NOMO-1 (cell line): Measurements from ENCODE around the gene CPNE5.

ENCODE experiments used
- DNase-seq, 2 experiments: peaks; one replicate each; lab custom pipeline; 2025; ENCODE audit not compliant: unreplicated experiment in 2 of 2; lab: John Stamatoyannopoulos, UW

The CPNE5 gene

GRCh38 chr6:36794713-36795065 is 44.6 kb downstream of the CPNE5 start:
- DNase-seq = no peak

- no peak for DNase-seq
Measured at GRCh38 chr6:36793913-36794712, 45.1 kb downstream of the CPNE5 start.

DNA sequence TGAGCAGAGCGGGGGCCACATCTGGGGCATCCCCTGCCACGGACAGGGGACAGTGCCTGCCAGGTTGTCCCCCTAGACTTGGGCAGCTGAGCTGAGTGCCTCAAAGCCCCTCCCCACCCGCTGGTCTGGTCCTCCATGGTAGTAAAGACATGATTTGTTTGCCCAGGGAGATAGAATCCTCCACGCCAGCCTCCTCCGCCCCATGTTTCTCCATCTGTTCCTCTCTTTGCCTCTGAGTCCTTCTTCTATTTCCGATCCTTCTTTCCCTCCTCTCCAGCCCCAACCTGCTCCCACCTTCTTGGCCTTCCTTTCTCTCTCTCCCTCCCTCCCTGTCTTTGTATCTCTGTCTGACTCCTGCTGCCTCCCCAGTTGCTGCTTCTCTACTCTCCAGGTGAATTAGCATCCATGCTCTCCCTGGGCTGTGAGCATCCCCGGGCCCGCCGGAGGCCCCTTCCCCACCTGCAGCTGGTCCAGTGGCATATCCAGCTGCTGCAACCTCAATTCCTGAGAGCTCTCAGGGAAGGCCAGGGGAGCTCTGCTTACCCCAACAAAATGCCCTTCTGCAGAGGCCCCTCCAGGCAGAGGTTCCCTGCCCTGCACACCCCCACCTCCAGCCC is 45.8 kb downstream of the CPNE5 start:
- DNase-seq = no peak

GRCh38 chr6:36791521-36792135 is 47.6 kb downstream of the CPNE5 start:
- DNase-seq = no peak

DNA sequence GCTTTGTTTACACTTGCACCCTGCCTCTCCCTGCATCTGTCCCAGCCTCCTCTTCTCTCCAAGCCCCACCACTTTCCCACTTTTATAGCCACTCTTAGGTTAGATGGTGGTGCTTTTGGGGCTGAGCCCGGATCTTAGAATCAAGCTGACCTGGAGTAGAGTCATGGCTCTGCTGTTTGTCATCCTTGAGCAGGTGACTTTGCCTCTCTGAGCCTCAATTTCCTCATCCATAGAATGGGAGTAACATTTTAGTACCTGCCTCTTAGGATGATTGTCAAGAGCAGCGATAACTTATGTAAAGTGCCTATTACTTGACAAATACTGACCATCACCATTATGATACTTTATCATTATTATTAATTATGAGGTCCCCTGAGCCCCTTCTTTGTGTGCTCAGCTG is 48.2 kb downstream of the CPNE5 start:
- DNase-seq = no peak

GRCh38 chr6:36788768-36789167 is 50.5 kb downstream of the CPNE5 start:
- DNase-seq = no peak

- DNase-seq = no peak
Measured at GRCh38 chr6:36788186-36788585, 51.1 kb downstream of the CPNE5 start.

GRCh38 chr6:36787210-36787609 is 52.0 kb downstream of the CPNE5 start:
- no peak for DNase-seq

DNA sequence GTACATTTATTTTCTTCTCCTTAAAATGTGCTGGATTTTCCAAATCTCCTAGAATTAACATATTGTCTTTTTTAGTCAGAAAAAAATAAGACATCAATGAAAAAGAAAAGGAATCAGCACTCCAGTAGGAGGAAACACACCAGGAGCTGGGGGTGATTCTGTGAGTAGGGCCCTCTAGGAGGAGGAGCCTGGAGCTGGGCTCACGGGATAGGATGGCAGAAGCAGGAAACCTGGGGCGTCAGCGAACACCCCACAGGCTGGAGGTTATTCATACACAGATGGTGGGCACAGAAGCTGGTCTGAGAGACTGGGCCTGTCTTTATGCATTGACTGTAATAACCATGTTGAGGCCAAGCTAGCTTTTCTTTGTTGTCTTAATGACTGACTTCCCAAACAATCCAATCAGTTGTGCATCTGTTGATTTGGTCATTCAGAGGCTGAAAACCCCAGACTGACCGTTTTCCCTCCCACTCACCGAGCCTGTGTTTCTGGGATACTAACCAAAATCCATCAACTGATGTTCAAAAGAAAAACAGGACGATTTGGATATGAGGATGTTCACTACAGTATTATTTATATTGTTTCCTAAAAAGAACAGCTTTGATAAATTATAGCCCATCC is 53.1 kb downstream of the CPNE5 start:
- DNase-seq = no peak

GRCh38 chr6:36784376-36784636 is 54.9 kb downstream of the CPNE5 start:
- DNase-seq = no peak

- no peak for DNase-seq
Measured at GRCh38 chr6:36783603-36784375, 55.5 kb downstream of the CPNE5 start.

- no peak for DNase-seq
Measured at GRCh38 chr6:36781669-36782068, 57.6 kb downstream of the CPNE5 start.

DNA sequence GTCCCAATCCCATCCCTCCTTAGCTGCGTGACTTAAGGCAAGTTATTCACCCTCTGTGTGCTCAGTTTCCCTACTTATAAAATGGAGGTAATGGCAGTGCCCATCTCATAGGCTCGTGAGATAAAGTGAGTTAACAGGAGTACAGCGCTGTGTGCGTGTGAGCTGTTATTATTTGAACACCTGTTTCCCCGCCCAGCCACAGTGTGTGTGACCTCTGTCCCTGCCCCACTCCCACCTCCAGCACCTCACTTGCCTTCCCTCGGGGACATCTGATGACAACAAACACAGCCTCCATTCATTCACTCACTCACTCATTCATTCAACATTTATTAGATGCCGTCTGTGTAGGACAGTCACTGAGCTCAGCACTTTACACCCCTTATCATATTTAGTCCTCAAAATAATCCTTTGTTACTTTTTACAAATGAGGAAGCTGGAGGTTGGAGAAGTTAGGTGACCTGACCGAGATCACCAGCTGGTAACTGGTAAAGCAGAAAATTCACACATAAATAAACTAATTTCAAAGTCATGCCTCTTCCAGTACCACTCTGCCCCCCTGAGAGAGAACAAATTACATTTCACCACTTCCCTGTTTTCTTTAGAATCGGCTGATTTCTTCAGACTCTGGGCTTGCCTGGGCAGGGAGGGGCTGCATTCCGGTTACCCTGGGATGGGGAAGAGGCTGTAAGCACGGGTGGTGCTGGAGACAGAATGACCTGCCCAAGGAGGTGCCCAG is 58.6 kb downstream of the CPNE5 start:
- DNase-seq = peak; percentile 86 to 89

- DNase-seq = no peak
Measured at GRCh38 chr6:36779227-36779626, 60.0 kb downstream of the CPNE5 start.

- DNase-seq = peak; percentile 16 to 54
Measured at GRCh38 chr6:36777801-36778200, 61.4 kb downstream of the CPNE5 start.

GRCh38 chr6:36776167-36776566 is 63.1 kb downstream of the CPNE5 start:
- DNase-seq = no peak

- DNase-seq = no peak
Measured at GRCh38 chr6:36774331-36774730, 64.9 kb downstream of the CPNE5 start.

- DNase-seq = no peak
Measured at GRCh38 chr6:36772397-36772796, 66.8 kb downstream of the CPNE5 start.

DNA sequence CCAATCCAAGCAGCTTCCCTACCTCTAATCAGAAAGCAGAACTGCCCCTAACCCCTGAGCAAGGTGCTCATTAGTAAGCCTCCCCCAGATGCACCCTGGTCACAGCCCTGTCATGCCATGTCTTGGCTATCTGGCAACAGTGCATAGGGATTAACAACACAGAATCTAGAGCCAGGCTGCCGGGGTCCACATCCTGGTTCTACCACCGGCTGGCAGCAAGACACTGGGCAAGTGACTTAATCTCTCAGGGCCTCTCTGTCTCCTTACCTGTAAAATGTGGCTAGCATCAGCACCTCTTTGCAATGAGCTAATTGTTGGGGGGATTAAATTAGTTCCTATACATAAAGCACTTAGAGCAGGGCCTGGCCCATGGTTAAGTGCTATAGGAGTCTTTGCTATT is 68.1 kb downstream of the CPNE5 start:
- DNase-seq = no peak

DNA sequence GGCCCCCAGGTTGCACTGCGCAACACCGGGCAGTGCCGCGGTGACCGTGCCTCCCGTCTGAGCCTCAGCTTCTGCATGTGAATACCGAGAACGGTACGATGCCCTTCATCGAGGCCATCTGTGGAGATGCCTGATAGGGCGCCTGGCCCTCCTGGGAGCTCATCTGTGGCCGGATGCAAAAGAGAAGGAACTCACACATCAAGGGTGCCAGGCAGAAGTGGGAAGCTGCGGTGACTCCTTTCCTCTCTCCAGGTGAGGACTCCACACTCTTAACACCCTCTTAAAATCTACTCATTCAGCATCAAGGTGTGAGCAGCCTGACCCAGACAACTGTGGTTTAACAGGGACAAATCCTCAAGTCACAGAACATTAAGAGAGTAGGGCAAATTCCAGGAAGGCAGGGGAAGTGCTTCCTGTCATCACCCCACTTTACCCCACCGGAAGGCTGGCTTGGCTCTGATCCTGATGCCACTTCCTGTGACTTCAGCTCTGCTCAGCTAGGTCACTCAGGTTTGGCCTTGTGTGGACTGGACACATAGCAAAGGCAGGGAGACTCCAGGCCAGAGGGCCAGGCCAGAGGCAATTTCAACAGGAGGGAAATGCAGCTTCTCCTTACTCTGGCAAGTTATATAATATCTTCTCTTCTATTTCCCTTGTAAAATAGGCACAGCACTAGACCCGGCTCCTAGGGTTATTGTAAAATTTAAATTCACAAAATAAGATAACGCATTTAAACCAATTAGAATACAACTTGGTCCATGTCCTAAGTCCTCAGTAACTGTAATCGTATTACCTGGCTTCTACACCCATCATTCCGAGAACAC is 69.4 kb downstream of the CPNE5 start:
- peak in 1 of 2 experiments; percentile 9 for DNase-seq
